H1 (cell line): Measurements from ENCODE around the gene TAF1D. TPM values are rescaled to one million over a fixed set of nuclear protein-coding genes. Genes with fewer than 3 reads are reported as not detected.

ENCODE experiments used
- CTCF ChIA-PET: fragments of 300-600 bp; sonication (Branson Sonifier 250); formaldehyde crosslinking; loops from one replicate; lab custom pipeline; 2021; ENCODE audit not compliant: partially characterized antibody; lab: Charles Lee
- POLR2A ChIA-PET: fragments of 300-600 bp; sonication (Branson Sonifier 250); formaldehyde crosslinking; loops from one replicate; lab custom pipeline; 2021; ENCODE audit warnings: inconsistent platforms; ENCODE audit not compliant: partially characterized antibody; lab: Charles Lee
- DNase-seq, 2 experiments: peaks; one replicate each; pipeline versions ENCODE4 v3.0.0 to v3.0.0-alpha.2; 2010 to 2022; ENCODE audit warnings: low spot score in 2 of 2, low read depth in 1 of 2, mixed read lengths in 1 of 2
- FAIRE-seq: peaks from 2 replicates; lab custom pipeline; 2011; peaks lifted over from hg19 to GRCh38; lab: Jason Lieb, UNC
- H2AFZ ChIP-seq: 2 replicates; pipeline ENCODE4 v1.8.1; 2012; ENCODE audit warnings: low read length, inconsistent platforms
- H2AK5ac ChIP-seq: 2 replicates; pipeline ENCODE4 v1.6.1; 2013; ENCODE audit warnings: low read depth, low read length
- H2BK120ac ChIP-seq: replicated peaks from 2 replicates; pipeline ENCODE3; 2013; ENCODE audit warnings: low read depth, low read length, inconsistent platforms
- H2BK12ac ChIP-seq: 2 replicates; pipeline ENCODE4 v1.6.1; 2013; ENCODE audit warnings: low read depth, low read length
- H2BK15ac ChIP-seq: 2 replicates; pipeline ENCODE4 v1.6.1; 2013; ENCODE audit warnings: low read length
- H2BK20ac ChIP-seq: 2 replicates; pipeline ENCODE4 v1.6.1; 2013; ENCODE audit warnings: low read length
- H2BK5ac ChIP-seq: 2 replicates; pipeline ENCODE4 v1.6.1; 2013; ENCODE audit warnings: low read depth, low read length
- H3K14ac ChIP-seq: 2 replicates; pipeline ENCODE4 v1.6.1; 2013; ENCODE audit warnings: inconsistent platforms; ENCODE audit not compliant: insufficient read length
- H3K18ac ChIP-seq: 2 replicates; pipeline ENCODE4 v1.6.1; 2013; ENCODE audit warnings: low read length; ENCODE audit errors: extremely low read depth
- H3K23ac ChIP-seq: 2 replicates; pipeline ENCODE4 v1.6.1; 2013; ENCODE audit warnings: inconsistent platforms; ENCODE audit not compliant: insufficient read length
- H3K23me2 ChIP-seq: 2 replicates; pipeline ENCODE4 v1.6.1; 2013; ENCODE audit warnings: low read depth, low read length
- H3K27ac ChIP-seq: 2 replicates; pipeline ENCODE4 v1.6.1; 2011; ENCODE audit warnings: low read depth, low read length, inconsistent platforms
- H3K27me3 ChIP-seq, 4 experiments: replicated peaks in 1 of 4; 1 replicate in 1 of 4; 2 replicates in 3 of 4; pipeline versions ENCODE4 v1.6.1 to v1.8.1; 2011 to 2013; ENCODE audit warnings: low read length in 3 of 4, mild to moderate bottlenecking in 3 of 4, inconsistent platforms in 2 of 4, mixed read lengths in 2 of 4, moderate library complexity in 1 of 4; ENCODE audit not compliant: control insufficient read depth in 3 of 4, insufficient read depth in 3 of 4; ENCODE audit errors: extremely low read depth in 1 of 4
- H3K36me3 ChIP-seq, 4 experiments: 2 replicates each; pipeline versions ENCODE4 v1.6.1 to v1.8.1; 2011 to 2013; ENCODE audit warnings: mild to moderate bottlenecking in 4 of 4, low read length in 3 of 4, moderate library complexity in 2 of 4, control low read depth in 1 of 4, inconsistent platforms in 1 of 4; ENCODE audit not compliant: insufficient read depth in 4 of 4, control insufficient read depth in 2 of 4
- H3K4ac ChIP-seq: replicated peaks from 2 replicates; pipeline ENCODE3; 2013; ENCODE audit warnings: low read length, low read depth, mixed read lengths, inconsistent platforms; ENCODE audit not compliant: insufficient read length
- H3K4me1 ChIP-seq, 4 experiments: replicated peaks in 1 of 4; 1 replicate in 1 of 4; 2 replicates in 3 of 4; pipeline versions ENCODE4 v1.6.1 to v1.8.1; 2011 to 2013; ENCODE audit warnings: low read length in 3 of 4, inconsistent platforms in 2 of 4, mixed read lengths in 1 of 4; ENCODE audit not compliant: insufficient read depth in 4 of 4, control insufficient read depth in 3 of 4
- H3K4me2 ChIP-seq, 2 experiments: 2 replicates each; pipeline versions ENCODE4 v1.6.1 to v1.8.1; 2011 to 2013; ENCODE audit warnings: low read depth in 2 of 2, low read length in 2 of 2, control low read depth in 1 of 2, inconsistent platforms in 1 of 2, mild to moderate bottlenecking in 1 of 2; ENCODE audit not compliant: insufficient read depth in 1 of 2
- H3K4me3 ChIP-seq, 4 experiments: fragments of 200-600, 300-600 bp in 1 of 4; sonication (generic), shearing (Covaris generic), sonication (Bioruptor Twin) in 1 of 4; 2 replicates each; pipeline versions ENCODE4 v1.5.1 to v1.8.1; 2011 to 2016; ENCODE audit warnings: low read length in 4 of 4, low read depth in 3 of 4, control low read depth in 2 of 4, inconsistent platforms in 2 of 4, mild to moderate bottlenecking in 2 of 4, mixed read lengths in 1 of 4, moderate library complexity in 1 of 4; ENCODE audit not compliant: insufficient read depth in 2 of 4; ENCODE audit errors: extremely low read depth in 1 of 4
- H3K56ac ChIP-seq: replicated peaks from 2 replicates; pipeline ENCODE3; 2013; ENCODE audit warnings: low read depth, mild to moderate bottlenecking, mixed read lengths, low read length, inconsistent platforms; ENCODE audit not compliant: insufficient read length
- H3K79me1 ChIP-seq: 2 replicates; pipeline ENCODE4 v1.6.1; 2013; ENCODE audit warnings: low read depth, low read length, control low read depth
- H3K79me2 ChIP-seq, 2 experiments: 2 replicates each; pipeline versions ENCODE4 v1.6.1 to v1.8.1; 2012 to 2013; ENCODE audit warnings: low read length in 2 of 2, mild to moderate bottlenecking in 2 of 2, inconsistent platforms in 1 of 2; ENCODE audit not compliant: insufficient read depth in 2 of 2, control insufficient read depth in 1 of 2
- H3K9ac ChIP-seq, 4 experiments: replicated peaks in 1 of 4; 1 replicate in 1 of 4; 2 replicates in 3 of 4; pipeline versions ENCODE4 v1.6.1 to v1.8.1; 2011 to 2013; ENCODE audit warnings: low read depth in 3 of 4, low read length in 3 of 4, control low read depth in 2 of 4, mild to moderate bottlenecking in 2 of 4, moderate library complexity in 2 of 4, inconsistent platforms in 1 of 4; ENCODE audit errors: extremely low read depth in 1 of 4
- H3K9me3 ChIP-seq, 2 experiments: 2 replicates each; pipeline versions ENCODE4 v1.6.1 to v1.8.1; 2012 to 2013; ENCODE audit warnings: mild to moderate bottlenecking in 2 of 2, moderate library complexity in 2 of 2, control low read depth in 1 of 2, inconsistent platforms in 1 of 2, low read depth in 1 of 2, low read length in 1 of 2, mixed read lengths in 1 of 2; ENCODE audit not compliant: insufficient read depth in 2 of 2
- H4K20me1 ChIP-seq, 2 experiments: replicated peaks in 1 of 2; 2 replicates each; pipeline versions ENCODE3 to v1.8.1; 2011 to 2013; ENCODE audit warnings: inconsistent platforms in 2 of 2, low read length in 2 of 2, mild to moderate bottlenecking in 1 of 2; ENCODE audit not compliant: insufficient read depth in 2 of 2, control insufficient read depth in 1 of 2
- H4K5ac ChIP-seq: 2 replicates; pipeline ENCODE4 v1.6.1; 2013; ENCODE audit warnings: low read length, low read depth, mixed read lengths, inconsistent platforms; ENCODE audit not compliant: insufficient read length
- H4K8ac ChIP-seq: 2 replicates; pipeline ENCODE4 v1.8.0; 2013; ENCODE audit warnings: mild to moderate bottlenecking, moderate library complexity, low read length, inconsistent platforms; ENCODE audit not compliant: insufficient read depth; ENCODE audit errors: extremely low read depth
- H4K91ac ChIP-seq: replicated peaks from 2 replicates; pipeline ENCODE3; 2013; ENCODE audit warnings: low read length, mixed read lengths, inconsistent platforms; ENCODE audit not compliant: insufficient read length
- BACH1 ChIP-seq: IDR thresholded peaks from 2 replicates; pipeline ENCODE4 v1.6.1; 2012; ENCODE audit warnings: low read length, improper control_type of control experiment
- TAF7 ChIP-seq: optimal IDR thresholded peaks from 2 replicates; pipeline ENCODE3; 2011; ENCODE audit warnings: low read depth, mild to moderate bottlenecking, inconsistent platforms, low read length, moderate library complexity, borderline replicate concordance
- WGBS, 2 experiments: shearing (Covaris generic) in 1 of 2; methylation state at CpG; one replicate each; pipeline versions ENCODE4 v1.1.6 to v1.1.7; 2013 to 2015; ENCODE audit warnings: low lambda C conversion rate in 2 of 2, mixed read lengths in 2 of 2, inconsistent platforms in 1 of 2, low coverage in 1 of 2, missing lambda C conversion rate in 1 of 2; ENCODE audit not compliant: insufficient replicate concordance in 2 of 2, insufficient coverage in 1 of 2, insufficient read length in 1 of 2; ENCODE audit errors: extremely low coverage in 1 of 2, missing lambda C conversion rate in 1 of 2; 5-methylcytosine and 5-hydroxymethylcytosine counted together
- polyA plus RNA-seq, 7 experiments: library from polyadenylated mRNA; depleted of rRNA in 3 of 7; stranded (reverse) in 5 of 7; unstranded in 2 of 7; fragments of >200 nt in 5 of 7; fragments of 200-250 nt in 2 of 7; gene quantifications; 1 replicate in 5 of 7; 2 replicates in 1 of 7; 4 replicates in 1 of 7; pipeline versions ENCODE4 v1.2.1 to v1.2.3, GENCODE V29; 2011 to 2013; ENCODE audit warnings: missing spikeins in 2 of 7, mixed read lengths in 2 of 7
- total RNA-seq: library from RNA; stranded (reverse); fragmentation: NEBNext Ultra II Directional; extraction: Animal tissue kit (Norgen Biotek cat#: 25700); gene quantifications from 2 replicates; pipeline ENCODE4 v1.2.1, GENCODE V29; 2021

The TAF1D gene
- total and polyA plus RNA-seq, 2 of the 8 experiments (the other 6 are each of a cell fraction or from before 2014, with no cell fraction given) = 64.7 to 212 TPM

DNA sequence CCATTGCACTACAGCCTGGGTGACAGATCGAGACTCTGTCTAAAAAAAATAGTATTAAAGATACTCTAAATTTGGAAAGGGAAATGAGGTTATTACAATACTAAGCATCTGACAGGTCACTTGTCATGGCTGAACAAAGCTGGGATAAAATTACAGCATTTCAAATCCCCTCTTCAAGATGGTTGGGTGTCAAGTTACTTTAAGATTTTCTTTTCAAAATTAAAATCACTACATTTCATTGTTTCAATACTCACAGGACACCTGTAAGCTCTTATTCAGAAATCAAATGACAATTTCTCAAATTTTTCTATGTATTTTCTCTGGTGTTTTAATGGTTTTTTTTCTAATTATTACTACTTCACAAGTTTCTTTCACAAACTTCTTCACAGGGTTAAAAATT, 5.7 kb downstream of the TAF1D start:
- no peak overlapping the region for H4K8ac ChIP-seq
- peaks cover 52 to 100% (median 88%) of the 10 kb centered on the region in 4 experiments for H3K36me3 ChIP-seq
- no peak overlapping the region for H4K91ac ChIP-seq
- no peaks in the 10 kb centered on the region; the same call in 1 of the 2 replicates for H3K23me2 ChIP-seq
- POLR2A ChIA-PET = interaction anchor here (1.0 to 16.4 kb wide), 7 partner anchors 10 to 540 kb away, joined by 3 to 495 read pairs (median 5); no protein-coding TSS in a partner anchor
- H2AK5ac ChIP-seq = no peak overlapping the region
- peaks cover 0 to 9% (median 3%) of the 10 kb centered on the region in 4 experiments; a peak in 4 of 7 replicates for H3K4me1 ChIP-seq
- H3K18ac ChIP-seq = no peak overlapping the region
- H3K79me2 ChIP-seq = peaks cover 14 to 61% of the 10 kb centered on the region in 2 experiments
- no peaks in the 10 kb centered on the region for H3K9me3 ChIP-seq
- H3K27me3 ChIP-seq = no peaks in the 10 kb centered on the region
- H2BK5ac ChIP-seq = no peak overlapping the region
- no peak overlapping the region for H2BK120ac ChIP-seq
- no peaks in the 10 kb centered on the region for H3K79me1 ChIP-seq
- no peak overlapping the region for H2AFZ ChIP-seq
- no peak for FAIRE-seq
- peaks cover 18 to 19% of the 10 kb centered on the region in 2 experiments for H4K20me1 ChIP-seq
- no peak overlapping the region for H3K9ac ChIP-seq
- no peak overlapping the region for H2BK15ac ChIP-seq
- H4K5ac ChIP-seq = no peak overlapping the region
- no peak overlapping the region; a peak in 1 of 4 replicates for H3K4me2 ChIP-seq
- no peak overlapping the region for H3K56ac ChIP-seq
- TF ChIP-seq TAF7 (peak; percentile 8), BACH1 (no peak)
- no peak overlapping the region for H2BK20ac ChIP-seq
- CTCF ChIA-PET = interaction anchor here (0.7 kb wide), 1 partner anchor 56 kb away, joined by 3 read pairs; no protein-coding TSS in a partner anchor
- peak overlapping the region in 1 of 4 experiments; percentile 91; a peak in 2 of 8 replicates for H3K4me3 ChIP-seq
- DNase-seq = no peak
- no peak overlapping the region for H3K23ac ChIP-seq
- no peak overlapping the region for H2BK12ac ChIP-seq
- WGBS, 2 experiments = 90% methylated on average over 1 of the region's 1 CpG; no CpG with 5 or more reads in 1 of the 2 experiments
- no peak overlapping the region for H3K14ac ChIP-seq
- no peak overlapping the region for H3K27ac ChIP-seq
- H3K4ac ChIP-seq = no peak overlapping the region
